ENCODE data around the gene SRSF7. TPM values are rescaled to one million over a fixed set of nuclear protein-coding genes. Genes with fewer than 3 reads are reported as not detected.

The SRSF7 gene
- total and polyA plus RNA-seq, 9 of the 15 experiments (the other 6 are each of a cell fraction or from before 2014, with no cell fraction given), result 219 to 726 (median 375) TPM

GRCh38 chr2:38797953-38798352, 46.8 kb upstream of the SRSF7 start:
- Histone ChIP-seq H3K4me1 (replicated peaks in 1 of 2; ENCODE audit: control insufficient read depth in 2 of 2, insufficient read depth in 2 of 2, low read length in 2 of 2) (no peaks in the 10 kb centered on the region), H3K4me3 (no peak overlapping the region), H3K4me2 (ENCODE audit: insufficient read depth, low read length) (no peak overlapping the region), H4K20me1 (replicated peaks; ENCODE audit: control insufficient read depth, insufficient read depth, low read length) (no peaks in the 10 kb centered on the region), H3K27me3 (ENCODE audit: control insufficient read depth in 2 of 2, insufficient read depth in 2 of 2, low read length in 2 of 2) (no peaks in the 10 kb centered on the region), H3K79me2 (ENCODE audit: control insufficient read depth, insufficient read depth, low read length) (no peaks in the 10 kb centered on the region), H3K36me3 (ENCODE audit: control insufficient read depth, insufficient read depth, low read length) (peaks cover 14% of the 10 kb centered on the region; the same call in 2 of the 3 replicates), H2AFZ (ENCODE audit: low read depth, low read length) (no peak overlapping the region), H3K9me3 (replicated peaks; ENCODE audit: control insufficient read depth, insufficient read depth, low read depth, low read length) (no peaks in the 10 kb centered on the region), H3K9ac (ENCODE audit: insufficient read depth in 1 of 2, low read depth in 2 of 2, low read length in 2 of 2) (no peak overlapping the region), H3K27ac (ENCODE audit: extremely low read depth, low read depth, low read length) (no peak overlapping the region), H3K9me1 (ENCODE audit: control insufficient read depth, insufficient read depth, low read length) (no peaks in the 10 kb centered on the region)
- no TSS peak for BruUV-seq (replicated peaks)
- no peak for DNase-seq (ENCODE audit: extremely low read depth in 1 of 4, low spot score in 3 of 4)
- 68% methylated on average over 3 of the region's 3 CpGs for WGBS (ENCODE audit: insufficient coverage, low coverage, missing lambda C conversion rate)
- intact Hi-C loops (cut with micrococcal nuclease) (no loop called here), in situ Hi-C loops (cut with MboI) (no loop called here)
- CTCF ChIA-PET (ENCODE audit: low intra/inter-chr PET ratio), result no interaction called here
- POLR2A ChIA-PET, result interaction anchor here (0.6 to 1.4 kb wide), 2 partner anchors 45 to 47 kb away, joined by 4 to 6 read pairs; partner anchors contain the start of gene SRSF7
- no peak for ATAC-seq
- no peak for TF ChIP-seq KLF6 (CRISPR knock-in tag; IDR thresholded peaks at IDR 0.05; ENCODE audit: borderline replicate concordance)
- TF ChIP-seq, protein P1, sequence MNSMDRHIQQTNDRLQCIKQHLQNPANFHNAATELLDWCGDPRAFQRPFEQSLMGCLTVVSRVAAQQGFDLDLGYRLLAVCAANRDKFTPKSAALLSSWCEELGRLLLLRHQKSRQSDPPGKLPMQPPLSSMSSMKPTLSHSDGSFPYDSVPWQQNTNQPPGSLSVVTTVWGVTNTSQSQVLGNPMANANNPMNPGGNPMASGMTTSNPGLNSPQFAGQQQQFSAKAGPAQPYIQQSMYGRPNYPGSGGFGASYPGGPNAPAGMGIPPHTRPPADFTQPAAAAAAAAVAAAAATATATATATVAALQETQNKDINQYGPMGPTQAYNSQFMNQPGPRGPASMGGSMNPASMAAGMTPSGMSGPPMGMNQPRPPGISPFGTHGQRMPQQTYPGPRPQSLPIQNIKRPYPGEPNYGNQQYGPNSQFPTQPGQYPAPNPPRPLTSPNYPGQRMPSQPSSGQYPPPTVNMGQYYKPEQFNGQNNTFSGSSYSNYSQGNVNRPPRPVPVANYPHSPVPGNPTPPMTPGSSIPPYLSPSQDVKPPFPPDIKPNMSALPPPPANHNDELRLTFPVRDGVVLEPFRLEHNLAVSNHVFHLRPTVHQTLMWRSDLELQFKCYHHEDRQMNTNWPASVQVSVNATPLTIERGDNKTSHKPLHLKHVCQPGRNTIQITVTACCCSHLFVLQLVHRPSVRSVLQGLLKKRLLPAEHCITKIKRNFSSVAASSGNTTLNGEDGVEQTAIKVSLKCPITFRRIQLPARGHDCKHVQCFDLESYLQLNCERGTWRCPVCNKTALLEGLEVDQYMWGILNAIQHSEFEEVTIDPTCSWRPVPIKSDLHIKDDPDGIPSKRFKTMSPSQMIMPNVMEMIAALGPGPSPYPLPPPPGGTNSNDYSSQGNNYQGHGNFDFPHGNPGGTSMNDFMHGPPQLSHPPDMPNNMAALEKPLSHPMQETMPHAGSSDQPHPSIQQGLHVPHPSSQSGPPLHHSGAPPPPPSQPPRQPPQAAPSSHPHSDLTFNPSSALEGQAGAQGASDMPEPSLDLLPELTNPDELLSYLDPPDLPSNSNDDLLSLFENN (IDR thresholded peaks at IDR 0.05; ENCODE audit: low read depth in 2 of 2, low read length in 2 of 2), result no peak
- TF ChIP-seq ZNF830 (CRISPR knock-in tag; IDR thresholded peaks at IDR 0.05), result no peak
- TF ChIP-seq CBFA2T3 (IDR thresholded peaks at IDR 0.05), result no peak
- TF ChIP-seq SAFB (IDR thresholded peaks at IDR 0.05; ENCODE audit: borderline replicate concordance, low read depth, low read length), result no peak
- no peak for TF ChIP-seq ZNF212 (CRISPR knock-in tag; IDR thresholded peaks at IDR 0.05)
- TF ChIP-seq HIVEP1 (CRISPR knock-in tag; IDR thresholded peaks at IDR 0.05), result no peak
- TF ChIP-seq RBM39 (optimal IDR thresholded peaks at IDR 0.05; ENCODE audit: low read depth, low read length), result no peak
- TF ChIP-seq, protein P2, sequence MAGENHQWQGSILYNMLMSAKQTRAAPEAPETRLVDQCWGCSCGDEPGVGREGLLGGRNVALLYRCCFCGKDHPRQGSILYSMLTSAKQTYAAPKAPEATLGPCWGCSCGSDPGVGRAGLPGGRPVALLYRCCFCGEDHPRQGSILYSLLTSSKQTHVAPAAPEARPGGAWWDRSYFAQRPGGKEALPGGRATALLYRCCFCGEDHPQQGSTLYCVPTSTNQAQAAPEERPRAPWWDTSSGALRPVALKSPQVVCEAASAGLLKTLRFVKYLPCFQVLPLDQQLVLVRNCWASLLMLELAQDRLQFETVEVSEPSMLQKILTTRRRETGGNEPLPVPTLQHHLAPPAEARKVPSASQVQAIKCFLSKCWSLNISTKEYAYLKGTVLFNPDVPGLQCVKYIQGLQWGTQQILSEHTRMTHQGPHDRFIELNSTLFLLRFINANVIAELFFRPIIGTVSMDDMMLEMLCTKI (IDR thresholded peaks at IDR 0.05; ENCODE audit: partially characterized antibody), result no peak
- no peak for TF ChIP-seq MECOM (CRISPR knock-in tag; IDR thresholded peaks at IDR 0.05)
- TF ChIP-seq THRA (IDR thresholded peaks at IDR 0.05), result no peak
- no peak for FAIRE-seq

Measured in K562 (cell line).